ENCODE results near the gene PAXX.
"Not testable (repeated sequence)": the region's sequence is repeated elsewhere in the genome, so short reads cannot be mapped to it uniquely, and the experiment has no call there.

Gene PAXX

DNA sequence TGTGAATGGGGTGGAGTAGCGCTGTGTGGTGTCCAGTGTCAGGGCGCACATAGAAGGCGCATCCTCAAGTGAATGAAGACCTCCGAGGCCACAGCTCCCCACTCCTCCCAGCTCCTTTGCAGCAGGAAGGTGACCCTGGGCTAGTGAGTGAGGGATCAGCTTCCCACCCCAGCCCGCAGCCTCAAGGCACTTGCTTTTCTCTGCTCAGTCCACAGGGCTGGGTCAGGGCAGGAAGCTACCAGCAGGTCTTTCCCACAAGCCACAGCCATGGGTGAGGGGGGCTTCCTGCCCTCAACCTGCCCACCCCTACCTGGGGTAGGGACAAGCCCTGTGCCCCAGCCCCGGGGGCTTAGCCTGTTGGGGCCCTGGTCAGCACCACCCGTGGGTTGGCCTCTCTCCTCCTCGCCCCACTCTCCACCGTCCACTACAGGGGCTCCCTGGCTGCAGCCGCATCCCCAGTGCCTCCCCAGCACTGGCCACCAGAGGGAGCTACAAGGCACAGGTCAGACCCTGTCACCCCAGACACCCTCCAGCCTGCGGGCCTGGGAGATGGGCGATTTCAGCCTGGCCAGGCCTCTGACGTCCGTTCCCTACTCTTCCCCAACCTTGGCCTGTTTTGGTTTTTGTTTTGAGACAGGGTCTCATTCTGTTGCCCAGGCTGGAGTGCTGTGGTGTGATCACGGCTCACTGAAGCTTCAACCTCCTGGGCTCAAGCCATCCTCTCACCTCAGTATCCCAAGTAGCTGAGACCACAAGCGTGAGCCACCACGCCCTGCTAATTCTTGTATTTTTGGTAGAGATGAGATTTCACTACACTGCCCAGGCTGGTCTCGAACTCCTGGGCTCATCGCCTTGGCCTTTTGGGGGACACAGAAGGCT lies 37.1 kb downstream of the PAXX start:
- peak overlapping the region; percentile 85 for H3K4me3 ChIP-seq
- H3K27ac ChIP-seq, result peak overlapping the region in 1 of 2 donors; percentile 0
- no peak for DNase-seq (ENCODE audit: low spot score)
- TF ChIP-seq, protein P1, sequence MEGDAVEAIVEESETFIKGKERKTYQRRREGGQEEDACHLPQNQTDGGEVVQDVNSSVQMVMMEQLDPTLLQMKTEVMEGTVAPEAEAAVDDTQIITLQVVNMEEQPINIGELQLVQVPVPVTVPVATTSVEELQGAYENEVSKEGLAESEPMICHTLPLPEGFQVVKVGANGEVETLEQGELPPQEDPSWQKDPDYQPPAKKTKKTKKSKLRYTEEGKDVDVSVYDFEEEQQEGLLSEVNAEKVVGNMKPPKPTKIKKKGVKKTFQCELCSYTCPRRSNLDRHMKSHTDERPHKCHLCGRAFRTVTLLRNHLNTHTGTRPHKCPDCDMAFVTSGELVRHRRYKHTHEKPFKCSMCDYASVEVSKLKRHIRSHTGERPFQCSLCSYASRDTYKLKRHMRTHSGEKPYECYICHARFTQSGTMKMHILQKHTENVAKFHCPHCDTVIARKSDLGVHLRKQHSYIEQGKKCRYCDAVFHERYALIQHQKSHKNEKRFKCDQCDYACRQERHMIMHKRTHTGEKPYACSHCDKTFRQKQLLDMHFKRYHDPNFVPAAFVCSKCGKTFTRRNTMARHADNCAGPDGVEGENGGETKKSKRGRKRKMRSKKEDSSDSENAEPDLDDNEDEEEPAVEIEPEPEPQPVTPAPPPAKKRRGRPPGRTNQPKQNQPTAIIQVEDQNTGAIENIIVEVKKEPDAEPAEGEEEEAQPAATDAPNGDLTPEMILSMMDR (IDR thresholded peaks at IDR 0.05), result peak; percentile 82

DNA sequence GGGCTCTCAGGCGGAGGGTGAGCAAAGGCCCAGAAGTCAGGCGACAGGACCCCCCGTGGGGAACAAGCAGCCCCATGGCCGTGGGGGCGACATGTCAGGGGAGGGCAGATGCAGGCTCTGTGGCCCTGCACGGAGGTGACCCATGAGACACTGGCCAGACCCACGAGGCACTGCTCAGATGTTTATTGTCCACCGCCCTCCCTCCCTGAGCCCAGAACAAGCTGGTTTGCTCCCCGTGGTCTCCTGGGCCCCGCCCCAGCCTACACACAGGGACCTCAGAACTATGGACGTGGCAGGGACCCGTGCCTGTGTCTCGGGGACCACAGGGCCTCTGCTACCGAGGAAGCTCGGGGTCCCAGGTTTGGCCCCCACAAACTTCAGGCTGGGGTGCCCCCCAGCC lies 37.8 kb downstream of the PAXX start:
- TF ChIP-seq, protein P1 (IDR thresholded peaks at IDR 0.05), result no peak
- no peak for DNase-seq (ENCODE audit: low spot score)
- Histone ChIP-seq H3K27ac (no peak overlapping the region), H3K4me3 (no peak overlapping the region)

DNA sequence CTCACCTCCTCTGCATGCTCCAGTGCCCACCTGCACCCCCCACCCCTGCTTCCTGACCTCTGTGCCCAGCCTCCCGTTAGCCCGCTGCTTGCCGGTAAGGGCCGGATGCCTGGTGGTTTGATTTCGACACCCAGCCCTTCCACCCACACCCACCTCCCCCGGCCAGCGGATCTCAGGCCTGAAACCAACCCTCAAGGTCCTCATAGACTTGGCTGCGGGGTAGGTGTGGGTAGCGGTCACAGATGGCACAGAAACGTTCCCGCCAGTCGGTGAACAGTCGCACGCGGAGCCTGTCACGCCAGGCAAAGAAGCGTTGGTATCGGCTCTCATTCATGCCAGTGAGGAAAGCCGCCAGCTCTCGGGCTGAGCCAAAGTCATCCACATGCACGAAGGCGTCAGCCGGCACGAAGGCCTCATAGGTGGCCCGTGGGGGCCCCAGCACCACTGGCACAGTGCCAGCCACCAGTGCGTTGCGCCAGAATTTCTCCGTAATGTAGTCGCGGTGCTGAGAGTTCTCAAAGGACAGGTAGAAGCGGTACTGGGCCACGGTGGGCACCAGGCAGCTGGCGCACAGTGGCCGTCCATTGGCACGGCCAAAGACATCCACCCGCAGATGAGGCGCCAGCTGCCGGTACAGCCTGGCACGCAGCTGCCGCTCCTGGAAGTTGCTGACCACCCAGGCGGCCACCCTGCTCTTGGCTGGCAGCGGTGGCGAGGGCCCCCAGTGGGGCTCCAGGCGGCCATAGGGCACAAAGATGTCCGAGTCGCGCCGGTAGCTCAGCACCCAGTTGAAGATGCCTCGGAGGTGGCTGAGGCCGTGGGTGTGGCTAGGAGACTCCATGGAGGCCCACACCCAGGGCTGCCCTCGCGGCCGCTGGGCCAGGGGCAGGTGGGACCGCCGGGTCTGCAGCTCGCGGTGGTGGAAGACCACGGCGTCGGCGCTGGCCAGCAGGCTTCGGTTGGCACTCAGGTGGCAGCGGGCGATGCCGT lies 38.6 kb downstream of the PAXX start:
- TF ChIP-seq, protein P1 (IDR thresholded peaks at IDR 0.05), result no peak
- no peak overlapping the region for H3K4me3 ChIP-seq
- H3K27ac ChIP-seq, result peak overlapping the region in 1 of 2 donors; percentile 74

DNA sequence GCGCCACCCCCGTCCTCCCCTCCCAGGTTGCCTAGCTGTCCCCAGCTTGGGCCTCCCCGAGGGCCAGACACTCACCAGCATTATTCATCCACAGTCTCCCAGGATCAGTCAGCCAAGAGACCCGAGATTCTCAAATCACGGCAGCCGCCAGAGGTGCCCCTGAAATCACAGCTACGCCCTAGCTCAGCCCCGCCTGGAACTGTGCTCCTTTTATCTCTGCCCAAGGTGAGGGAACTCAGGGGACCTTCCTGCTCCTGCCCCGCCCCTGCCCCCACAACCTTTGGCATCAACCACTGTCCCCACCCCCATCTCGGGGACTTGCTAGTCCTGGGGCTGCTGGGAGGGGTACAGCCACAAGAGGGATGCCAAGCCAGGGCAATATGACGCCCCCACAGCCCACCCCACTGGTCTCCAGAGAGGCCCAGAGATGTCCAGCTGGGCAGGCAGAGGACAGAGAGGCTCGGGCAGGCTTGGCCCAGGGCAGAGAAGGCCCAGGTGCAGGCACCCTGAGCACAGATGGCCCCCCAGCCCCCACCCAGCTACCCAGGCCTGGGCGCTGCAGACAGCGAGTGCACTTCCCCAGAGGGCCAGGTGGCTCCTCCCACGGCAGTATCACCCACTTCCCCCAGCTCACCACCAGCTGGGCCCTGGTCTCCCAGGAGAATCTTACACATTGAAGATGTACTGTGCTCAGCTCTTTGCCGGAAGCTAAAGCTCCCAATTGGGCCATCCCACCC lies 39.9 kb downstream of the PAXX start, which contains the start of gene FUT7:
FUT7 (minus strand) TSS at position 185 of the 737 bp plus-strand sequence; CDS start at position 88, 97 bp downstream.
- H3K27ac ChIP-seq, result peak within 1 kb of the TSS in 1 of 2 donors; percentile 74
- TF ChIP-seq, protein P1 (IDR thresholded peaks at IDR 0.05), result no peak
- peak within 1 kb of the TSS; percentile 45 for H3K4me3 ChIP-seq
- DNase-seq (ENCODE audit: low spot score), result no peak

More for the DNA sequence above, 38.6 kb downstream of the PAXX start:
- DNase-seq (ENCODE audit: low spot score), result no peak

DNA sequence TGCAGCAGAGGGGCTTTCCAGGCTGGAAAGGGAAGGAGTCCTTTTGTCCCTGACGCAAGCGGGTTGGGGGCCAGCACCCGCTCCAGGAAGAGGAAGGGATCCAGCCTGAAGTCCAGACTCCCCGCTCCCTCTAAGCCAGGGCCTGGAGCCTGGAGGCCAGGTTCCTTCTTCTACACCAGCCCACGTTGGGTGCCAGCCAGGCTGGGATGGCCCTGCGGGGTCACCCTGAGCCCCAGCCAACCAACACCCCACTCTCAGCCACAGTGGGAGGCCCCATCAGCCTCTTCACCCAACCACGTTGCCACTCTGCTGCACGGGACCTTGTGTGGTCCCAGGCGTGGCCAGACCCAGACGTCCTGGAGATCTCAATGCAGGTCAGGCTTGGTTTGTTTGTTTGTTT lies 40.6 kb downstream of the PAXX start:
- no peak for DNase-seq (ENCODE audit: low spot score)
- Histone ChIP-seq H3K27ac (peak overlapping the region in 1 of 2 donors; percentile 74), H3K4me3 (peak overlapping the region; percentile 45)
- TF ChIP-seq, protein P1 (IDR thresholded peaks at IDR 0.05), result no peak

DNA sequence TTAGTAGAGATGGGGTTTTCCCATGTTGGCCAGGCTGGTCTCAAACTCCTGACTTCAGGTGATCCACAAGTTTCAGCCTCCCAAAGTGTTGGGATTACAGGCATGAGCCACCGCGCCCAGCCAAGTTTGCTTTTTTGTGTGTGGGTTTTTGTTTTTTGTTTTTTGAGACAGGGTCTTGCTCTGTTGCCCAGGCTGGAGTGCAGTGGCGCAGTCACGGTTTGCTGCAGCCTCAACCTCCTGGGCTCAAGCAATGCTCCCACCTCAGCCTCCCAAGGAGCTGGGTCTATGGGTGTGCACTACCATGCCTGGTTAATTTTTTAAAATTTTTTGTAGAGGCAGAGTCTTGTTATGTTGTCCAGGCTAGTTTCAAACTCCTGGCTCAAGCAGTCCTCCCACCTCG lies 41.3 kb downstream of the PAXX start:
- DNase-seq (ENCODE audit: low spot score), result not testable (repeated sequence)
- Histone ChIP-seq H3K27ac (peak overlapping the region in 1 of 2 donors; percentile 30), H3K4me3 (peak overlapping the region; percentile 53)
